CD14-positive monocyte (primary cell): Measurements from ENCODE around the gene DMRT1. TPM values are rescaled to one million over a fixed set of nuclear protein-coding genes. Genes with fewer than 3 reads are reported as not detected.

Source experiments
- DNase-seq, 3 donors: peaks; one replicate each; pipeline ENCODE4 v3.0.0-alpha.2; 2011 to 2022
- H2AFZ ChIP-seq: 2 replicates; pipeline ENCODE4 v1.6.0; 2012; ENCODE audit warnings: mild to moderate bottlenecking, low read depth, low read length, inconsistent platforms; ENCODE audit not compliant: insufficient read depth, poor library complexity, severe bottlenecking
- H3K27ac ChIP-seq, 2 donors: 1 replicate in 1 of 2; 2 replicates in 1 of 2; pipeline ENCODE4 v1.5.1; 2012 to 2013; ENCODE audit warnings: low read length in 2 of 2, control low read depth in 1 of 2, inconsistent platforms in 1 of 2, low read depth in 1 of 2, mild to moderate bottlenecking in 1 of 2
- H3K27me3 ChIP-seq, 2 donors: one replicate each; pipeline versions ENCODE4 v1.6.0 to v1.6.1; 2011 to 2013; ENCODE audit warnings: low read length in 2 of 2; ENCODE audit not compliant: control insufficient read depth in 2 of 2, insufficient read depth in 2 of 2
- H3K36me3 ChIP-seq, 2 donors: replicated peaks in 1 of 2; 1 replicate in 1 of 2; 2 replicates in 1 of 2; pipeline versions ENCODE4 v1.5.1 to v1.6.1; 2012 to 2013; ENCODE audit warnings: low read length in 2 of 2, control low read depth in 1 of 2, inconsistent platforms in 1 of 2, mild to moderate bottlenecking in 1 of 2; ENCODE audit not compliant: insufficient read depth in 2 of 2, control insufficient read depth in 1 of 2
- H3K4me1 ChIP-seq, 2 donors: 1 replicate in 1 of 2; 2 replicates in 1 of 2; pipeline versions ENCODE4 v1.5.1 to v1.6.1; 2012 to 2013; ENCODE audit warnings: low read length in 2 of 2, control low read depth in 1 of 2, inconsistent platforms in 1 of 2, mild to moderate bottlenecking in 1 of 2, moderate library complexity in 1 of 2; ENCODE audit not compliant: insufficient read depth in 2 of 2, control insufficient read depth in 1 of 2
- H3K4me2 ChIP-seq: replicated peaks from 2 replicates; pipeline ENCODE3; 2012; ENCODE audit warnings: low read length, moderate library complexity, mild to moderate bottlenecking; ENCODE audit not compliant: poor library complexity, severe bottlenecking; ENCODE audit errors: extremely low read depth
- H3K4me3 ChIP-seq, 3 experiments: fragments of 200-600 bp in 1 of 3; sonication (generic) in 1 of 3; replicated peaks in 1 of 3; 1 replicate in 2 of 3; 2 replicates in 1 of 3; pipeline ENCODE4 v1.5.1; 2011 to 2013; ENCODE audit warnings: low read length in 3 of 3, mild to moderate bottlenecking in 3 of 3, control low read depth in 2 of 3, low read depth in 2 of 3, inconsistent platforms in 1 of 3, moderate library complexity in 1 of 3
- H3K79me2 ChIP-seq: 2 replicates; pipeline ENCODE4 v1.6.0; 2012; ENCODE audit warnings: mild to moderate bottlenecking, control low read depth, inconsistent platforms, low read length, moderate library complexity; ENCODE audit not compliant: insufficient read depth
- H3K9ac ChIP-seq: 2 replicates; pipeline ENCODE4 v1.6.0; 2017; ENCODE audit warnings: low read length, mild to moderate bottlenecking; ENCODE audit not compliant: insufficient read depth, poor library complexity, severe bottlenecking
- H3K9me3 ChIP-seq, 2 donors: replicated peaks in 1 of 2; 1 replicate in 1 of 2; 2 replicates in 1 of 2; pipeline versions ENCODE4 v1.5.1 to v1.6.1; 2012 to 2013; ENCODE audit warnings: low read length in 2 of 2, control low read depth in 1 of 2; ENCODE audit not compliant: control insufficient read depth in 1 of 2, insufficient read depth in 1 of 2
- H4K20me1 ChIP-seq: 2 replicates; pipeline ENCODE4 v1.6.0; 2012; ENCODE audit warnings: mild to moderate bottlenecking, low read length, control low read depth, moderate library complexity; ENCODE audit not compliant: insufficient read depth
- H3K27ac Mint-ChIP-seq, 7 donors: one replicate each; pipeline ENCODE4 v1.8.0; 2020; ENCODE audit warnings: mild to moderate bottlenecking in 7 of 7, mixed read lengths in 7 of 7, moderate library complexity in 6 of 7, inconsistent platforms in 2 of 7
- H3K27me3 Mint-ChIP-seq, 3 donors: one replicate each; pipeline ENCODE4 v1.8.0; 2021 to 2022; ENCODE audit warnings: low read depth in 3 of 3, mild to moderate bottlenecking in 3 of 3, mixed read lengths in 3 of 3, moderate library complexity in 3 of 3, inconsistent platforms in 1 of 3
- H3K36me3 Mint-ChIP-seq, 2 donors: one replicate each; pipeline ENCODE4 v1.8.0; 2020; ENCODE audit warnings: mixed read lengths in 2 of 2, inconsistent platforms in 1 of 2, mild to moderate bottlenecking in 1 of 2
- H3K4me1 Mint-ChIP-seq: one replicate; pipeline ENCODE4 v1.8.0; 2020; ENCODE audit warnings: mild to moderate bottlenecking, mixed read lengths
- H3K4me3 Mint-ChIP-seq, 2 donors: one replicate each; pipeline ENCODE4 v1.8.0; 2020; ENCODE audit warnings: mild to moderate bottlenecking in 2 of 2, mixed read lengths in 2 of 2, moderate library complexity in 1 of 2
- H3K9me3 Mint-ChIP-seq, 7 donors: one replicate each; pipeline ENCODE4 v1.8.0; 2020 to 2022; ENCODE audit warnings: mixed read lengths in 7 of 7, mild to moderate bottlenecking in 6 of 7, moderate library complexity in 6 of 7, inconsistent platforms in 2 of 7
- CTCF ChIP-seq: fragments of 200-600 bp; IDR thresholded peaks from one replicate; pipeline ENCODE4 v1.8.0; 2022; ENCODE audit warnings: antibody characterized with exemption, mild to moderate bottlenecking
- WGBS: methylation state at CpG from one replicate; pipeline ENCODE4 v1.1.5; 2013; ENCODE audit warnings: missing lambda C conversion rate; ENCODE audit not compliant: insufficient coverage; 5-methylcytosine and 5-hydroxymethylcytosine counted together
- intact Hi-C, 2 donors: fragments of 100-400 bp; cut with micrococcal nuclease; formaldehyde crosslinking; loops; one replicate each; pipeline versions ENCODE4 v1.15.0 to v1.15.1; 2023
- polyA plus RNA-seq, 3 donors: library from polyadenylated mRNA; depleted of rRNA in 1 of 3; unstranded in 2 of 3; stranded (reverse) in 1 of 3; fragments of 300-500 nt in 2 of 3; fragments of >200 nt in 1 of 3; fragmentation: Illumina TruSeq in 2 of 3; gene quantifications; 1 replicate in 2 of 3; 2 replicates in 1 of 3; pipeline ENCODE4 v1.2.3, GENCODE V29; 2012 to 2021

Gene DMRT1
- polyA plus RNA-seq, 3 donors: not detected

- H3K4me1 Mint-ChIP-seq: peaks cover 5% of the 10 kb centered on the region
- peaks cover 32 to 68% (median 41%) of the 10 kb centered on the region in 3 donors for H3K27me3 Mint-ChIP-seq
Observed at GRCh38 chr9:935348-935965, 94.0 kb downstream of the DMRT1 start.

More at GRCh38 chr9:935348-935965, 94.0 kb downstream of the DMRT1 start:
- Mint-ChIP-seq H3K27ac (no peak overlapping the region), H3K9me3 (peaks cover 3 to 22% (median 11%) of the 10 kb centered on the region in 7 donors), H3K4me3 (no peak overlapping the region), H3K36me3 (no peaks in the 10 kb centered on the region)
- WGBS: 91% methylated on average over 6 of the region's 10 CpGs
- Histone ChIP-seq H3K27me3 (peaks cover 38 to 39% of the 10 kb centered on the region in 2 donors), H3K27ac (no peak overlapping the region), H3K9me3 (peaks cover 0 to 11% of the 10 kb centered on the region in 2 donors), H3K4me3 (no peak overlapping the region), H3K4me1 (no peaks in the 10 kb centered on the region), H4K20me1 (no peaks in the 10 kb centered on the region), H2AFZ (no peak overlapping the region), H3K79me2 (no peaks in the 10 kb centered on the region), H3K36me3 (no peaks in the 10 kb centered on the region), H3K9ac (no peak overlapping the region), H3K4me2 (no peak overlapping the region)
- intact Hi-C loops: no loop called here
- no peak for TF ChIP-seq CTCF
- DNase-seq: no peak
